ENCODE data around the gene MATN4. TPM values are rescaled to one million over a fixed set of nuclear protein-coding genes. Genes with fewer than 3 reads are reported as not detected.

Gene MATN4
- total RNA-seq, 4 donors from 2014 or later, result 0.25 to 1.5 (median 0.94) TPM; not detected in 1

GRCh38 chr20:45263556-45264266 lies 44.4 kb downstream of the MATN4 start:
- Histone ChIP-seq H3K4me1 (no peaks in the 10 kb centered on the region), H3K9me3 (no peaks in the 10 kb centered on the region), H3K4me3 (no peak overlapping the region), H3K27ac (no peak overlapping the region), H3K36me3 (no peaks in the 10 kb centered on the region), H3K27me3 (peaks cover 12% of the 10 kb centered on the region)
- DNase-seq (ENCODE audit: low spot score in 2 of 2), result no peak
- 90% methylated on average over 3 of the region's 3 CpGs for WGBS
- TF ChIP-seq POLR2A (IDR thresholded peaks at IDR 0.05) (no peak), POLR2AphosphoS5 (IDR thresholded peaks at IDR 0.05) (no peak), CTCF (IDR thresholded peaks at IDR 0.05) (no peak), EP300 (IDR thresholded peaks at IDR 0.05) (no peak)

- no peak for TF ChIP-seq EP300 (IDR thresholded peaks at IDR 0.05)
- TF ChIP-seq POLR2AphosphoS5 (IDR thresholded peaks at IDR 0.05), result no peak
- TF ChIP-seq CTCF (IDR thresholded peaks at IDR 0.05), result no peak
- TF ChIP-seq POLR2A (IDR thresholded peaks at IDR 0.05), result no peak
- Histone ChIP-seq H3K4me3 (no peak overlapping the region), H3K27ac (no peak overlapping the region), H3K36me3 (no peaks in the 10 kb centered on the region), H3K4me1 (peaks cover 26% of the 10 kb centered on the region), H3K27me3 (peaks cover 12% of the 10 kb centered on the region), H3K9me3 (no peaks in the 10 kb centered on the region)
- 64% methylated on average over 2 of the region's 2 CpGs for WGBS
- no peak for DNase-seq (ENCODE audit: low spot score in 2 of 2)
These were observed 49.4 kb downstream of the MATN4 start for GRCh38 chr20:45258664-45259063.

GRCh38 chr20:45258259-45258658 lies 49.8 kb downstream of the MATN4 start:
- H3K27ac ChIP-seq, result no peak overlapping the region
- peaks cover 12% of the 10 kb centered on the region for H3K27me3 ChIP-seq
- TF ChIP-seq CTCF (IDR thresholded peaks at IDR 0.05), result no peak
- TF ChIP-seq EP300 (IDR thresholded peaks at IDR 0.05), result no peak
- TF ChIP-seq POLR2AphosphoS5 (IDR thresholded peaks at IDR 0.05), result no peak
- H3K4me3 ChIP-seq, result no peak overlapping the region
- DNase-seq (ENCODE audit: low spot score in 2 of 2), result no peak
- H3K9me3 ChIP-seq, result no peaks in the 10 kb centered on the region
- peaks cover 30% of the 10 kb centered on the region for H3K4me1 ChIP-seq
- no peaks in the 10 kb centered on the region for H3K36me3 ChIP-seq
- WGBS, result 94% methylated on average over 3 of the region's 3 CpGs

- Histone ChIP-seq H3K36me3 (no peaks in the 10 kb centered on the region), H3K27ac (no peak overlapping the region), H3K4me3 (no peak overlapping the region), H3K27me3 (peaks cover 12% of the 10 kb centered on the region), H3K9me3 (no peaks in the 10 kb centered on the region), H3K4me1 (peaks cover 36% of the 10 kb centered on the region)
- TF ChIP-seq CTCF (IDR thresholded peaks at IDR 0.05) (no peak), POLR2A (IDR thresholded peaks at IDR 0.05) (no peak), EP300 (IDR thresholded peaks at IDR 0.05) (no peak)
- 56% methylated on average over 7 of the region's 7 CpGs for WGBS
- DNase-seq (ENCODE audit: low spot score in 2 of 2), result no peak
These were observed 50.4 kb downstream of the MATN4 start for GRCh38 chr20:45257711-45258110.

GRCh38 chr20:45257161-45257560 lies 50.9 kb downstream of the MATN4 start:
- Histone ChIP-seq H3K4me1 (peaks cover 37% of the 10 kb centered on the region), H3K36me3 (no peaks in the 10 kb centered on the region), H3K27me3 (peaks cover 12% of the 10 kb centered on the region), H3K27ac (no peak overlapping the region), H3K4me3 (no peak overlapping the region), H3K9me3 (no peaks in the 10 kb centered on the region)
- 84% methylated on average over 3 of the region's 3 CpGs for WGBS
- DNase-seq (ENCODE audit: low spot score in 2 of 2), result no peak
- TF ChIP-seq POLR2A (IDR thresholded peaks at IDR 0.05) (no peak), EP300 (IDR thresholded peaks at IDR 0.05) (no peak), CTCF (IDR thresholded peaks at IDR 0.05) (no peak), POLR2AphosphoS5 (IDR thresholded peaks at IDR 0.05) (no peak)
